HG03469 (cell line): ENCODE measurements around the gene WWC1.

ENCODE experiments used
- ATAC-seq: cut with Tn5 transposase; IDR thresholded peaks from one replicate; pipeline ENCODE4 v1.9.1; 2021; ENCODE audit warnings: mild to moderate bottlenecking, moderate library complexity, moderate number of reproducible peaks; ENCODE audit not compliant: unreplicated experiment

The WWC1 gene

GRCh38 chr5:168360521-168361285 lies 69.3 kb downstream of the WWC1 start:
- ATAC-seq = no peak

DNA sequence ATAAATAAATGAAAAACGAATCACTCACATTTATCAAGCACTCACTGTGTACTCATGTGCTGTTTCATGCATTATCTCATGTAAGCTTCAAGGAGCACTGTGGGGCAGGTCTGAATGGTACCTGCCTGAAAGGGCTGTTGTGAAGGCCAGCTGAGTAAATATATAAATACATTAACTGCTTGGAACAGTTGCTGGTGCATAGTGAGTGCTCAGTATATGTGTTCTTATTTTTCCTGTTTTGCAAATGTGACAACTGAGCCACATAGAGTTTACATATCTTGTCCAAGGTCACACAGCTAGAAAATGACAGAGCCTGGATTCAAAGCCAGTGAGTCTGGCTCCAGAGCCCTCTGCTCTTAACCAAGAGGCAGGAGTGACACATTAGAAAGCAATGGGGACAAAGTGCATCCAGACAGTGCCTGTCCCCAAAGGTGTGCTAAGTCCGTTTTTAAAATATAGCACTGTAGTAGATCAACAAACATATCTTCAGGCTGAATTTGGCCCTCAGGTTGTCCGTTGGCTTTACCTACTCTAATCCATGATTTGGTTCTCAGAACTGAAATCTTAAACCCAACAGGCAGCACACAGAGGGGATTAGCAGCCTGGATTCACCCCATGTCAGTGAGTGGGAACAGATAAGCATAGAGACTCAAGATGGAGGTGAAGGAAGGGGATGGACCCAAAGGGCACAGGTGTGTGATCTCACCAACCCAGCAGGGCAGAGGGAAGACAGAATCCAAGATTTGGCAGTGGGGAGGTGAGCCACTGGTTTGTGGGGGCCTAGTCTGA lies 70.8 kb downstream of the WWC1 start:
- ATAC-seq = no peak

DNA sequence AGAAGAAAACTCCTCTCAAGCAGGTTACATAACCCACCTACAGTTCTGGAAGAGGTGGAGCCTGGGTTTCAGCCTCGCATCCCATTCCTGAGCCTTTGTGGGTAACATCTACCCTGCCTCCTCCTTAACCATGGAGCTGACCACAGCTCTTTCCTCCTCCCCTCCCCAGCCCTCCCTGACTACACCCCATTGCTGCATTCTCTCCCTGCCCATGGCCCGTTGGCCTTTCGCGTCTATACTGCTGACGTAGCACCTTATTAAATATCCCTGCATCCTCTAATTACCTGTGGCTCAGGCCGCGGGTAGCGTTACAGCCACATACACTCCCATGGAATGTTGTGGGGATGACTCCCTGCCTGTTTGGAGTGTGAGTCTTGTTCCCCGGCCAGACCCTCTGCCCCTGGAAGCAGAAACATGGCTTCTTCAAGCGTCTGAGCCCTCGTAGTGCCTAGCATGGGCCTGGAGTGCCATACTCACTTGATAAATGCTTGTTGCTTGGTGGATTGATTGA lies 72.8 kb downstream of the WWC1 start:
- ATAC-seq = no peak

GRCh38 chr5:168364750-168365550 lies 73.5 kb downstream of the WWC1 start:
- ATAC-seq = no peak

DNA sequence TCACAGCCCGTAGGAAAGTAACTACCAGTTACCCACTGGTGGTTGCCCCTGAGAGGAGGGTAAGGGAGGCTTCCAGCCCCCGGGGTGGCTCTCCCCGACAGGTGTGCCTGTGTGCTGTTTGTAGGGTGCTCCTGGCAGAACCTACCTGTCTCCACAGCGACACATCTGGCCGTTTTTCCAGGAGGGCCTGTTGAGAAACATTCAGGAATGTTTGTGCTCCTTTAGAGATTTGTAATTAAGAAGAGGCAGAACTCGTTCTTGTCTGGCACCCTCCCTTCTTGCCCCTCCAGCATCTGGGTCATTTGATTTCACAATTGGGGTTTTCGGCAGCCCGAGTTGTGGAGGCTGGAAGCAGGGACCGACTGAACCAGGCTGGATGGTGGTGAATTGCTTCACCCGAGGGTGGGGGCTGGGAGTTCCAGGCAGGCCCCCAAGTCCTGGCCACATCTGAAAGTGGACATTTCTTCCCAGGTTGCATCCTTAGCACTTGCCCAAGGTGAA lies 74.2 kb downstream of the WWC1 start:
- no peak for ATAC-seq

GRCh38 chr5:168366116-168366515 lies 74.7 kb downstream of the WWC1 start:
- no peak for ATAC-seq

DNA sequence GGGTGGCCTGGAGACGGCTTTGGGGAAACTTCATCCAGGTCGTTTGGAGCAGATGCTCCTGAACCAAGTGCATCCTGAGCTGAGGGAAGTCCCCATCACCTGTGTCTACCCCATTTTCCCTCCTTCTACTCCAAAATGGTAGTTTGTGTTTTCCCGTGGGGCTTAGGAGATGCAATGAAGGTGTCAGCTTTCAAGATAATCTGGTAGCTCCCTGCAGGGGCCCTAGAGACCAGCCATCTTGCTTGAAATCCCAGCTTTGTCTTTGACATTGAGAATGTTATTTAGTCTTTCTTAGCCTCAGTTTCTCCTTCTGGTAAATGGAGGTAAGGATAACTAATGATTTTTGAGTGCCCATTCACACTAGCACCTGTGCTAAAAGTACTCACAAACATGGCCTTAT lies 77.4 kb downstream of the WWC1 start:
- no peak for ATAC-seq

DNA sequence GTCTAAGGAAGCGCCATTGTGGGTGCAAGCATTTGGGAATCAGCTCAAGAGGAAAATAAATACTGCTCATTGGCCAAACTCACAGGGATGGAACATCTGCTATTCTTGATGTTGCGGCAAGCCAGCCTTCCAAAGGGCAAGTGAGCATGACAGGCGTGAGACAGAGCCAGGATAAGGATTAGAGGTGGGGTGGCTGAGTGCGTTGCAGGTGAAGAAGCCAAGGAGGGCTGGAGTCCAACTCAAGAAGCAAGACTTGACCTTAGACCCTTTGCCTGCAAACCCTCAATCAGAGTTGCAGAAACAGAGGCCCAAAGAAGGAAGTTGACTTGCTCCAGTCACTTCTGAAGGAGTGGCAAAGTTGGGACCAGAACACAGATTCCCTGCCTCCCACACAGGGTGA lies 79.4 kb downstream of the WWC1 start:
- no peak for ATAC-seq

- no peak for ATAC-seq
Observed at GRCh38 chr5:168372356-168372946, 81.0 kb downstream of the WWC1 start.

DNA sequence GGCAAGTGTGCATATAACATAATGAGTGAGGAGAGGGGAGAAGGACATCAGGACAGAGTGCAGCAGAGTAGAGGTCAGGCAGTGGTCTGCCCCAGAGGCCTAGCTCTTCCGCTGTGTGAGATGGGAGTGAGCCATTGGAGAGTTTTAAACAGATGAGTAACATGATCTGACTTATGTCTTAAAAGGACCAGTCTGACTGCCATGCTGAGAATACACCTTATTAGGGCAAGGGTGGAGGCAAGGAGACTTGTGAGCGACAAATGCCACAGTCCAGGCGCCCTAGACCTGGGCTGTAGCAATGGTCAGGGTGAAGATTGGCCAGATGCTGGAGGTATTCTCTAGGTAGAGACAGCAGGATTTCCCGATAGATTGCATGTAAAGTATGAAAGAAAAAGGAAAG lies 83.1 kb downstream of the WWC1 start:
- no peak for ATAC-seq

DNA sequence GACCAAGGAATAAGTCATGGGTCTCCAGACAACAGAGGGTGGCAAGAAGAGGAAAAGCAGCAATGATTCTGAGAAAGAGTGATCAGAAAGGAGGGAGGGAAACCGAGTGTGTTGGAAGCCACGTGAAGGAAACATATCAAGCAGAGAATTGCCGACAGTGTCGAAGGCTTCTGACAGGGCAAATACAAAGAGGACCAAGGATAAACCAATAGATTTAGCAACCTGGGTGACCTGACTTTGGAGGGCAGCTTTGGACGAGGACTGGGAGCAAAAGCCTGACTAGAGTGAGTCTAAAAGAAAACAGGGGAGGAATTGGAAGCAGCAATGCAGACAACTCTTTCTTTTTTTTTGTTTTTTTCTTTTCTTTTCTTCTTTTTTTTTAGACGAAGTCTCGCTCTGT lies 83.8 kb downstream of the WWC1 start:
- no peak for ATAC-seq

DNA sequence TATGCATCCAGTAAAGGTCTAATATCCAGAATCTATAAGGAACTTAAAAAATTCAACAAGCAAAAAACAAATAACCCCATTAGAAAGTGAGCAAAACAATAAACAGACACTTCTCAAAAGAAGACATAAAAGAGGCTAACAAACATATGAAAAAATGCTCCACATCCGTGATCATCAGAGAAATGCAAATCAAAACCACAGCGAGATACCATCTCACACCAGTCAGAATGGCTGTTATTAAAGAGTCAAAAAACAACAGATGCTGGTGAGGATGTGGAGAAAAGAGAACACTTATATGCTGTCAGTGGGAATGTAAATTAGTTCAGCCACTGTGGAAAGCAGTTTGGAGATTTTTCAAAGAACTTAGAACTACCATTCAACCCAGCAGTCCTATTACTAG lies 86.1 kb downstream of the WWC1 start:
- ATAC-seq = no peak

- ATAC-seq = no peak
Observed at GRCh38 chr5:168378741-168379140, 87.3 kb downstream of the WWC1 start.

- ATAC-seq = no peak
Observed at GRCh38 chr5:168382421-168382820, 91.0 kb downstream of the WWC1 start.

- no peak for ATAC-seq
Observed at GRCh38 chr5:168390491-168390890, 99.0 kb downstream of the WWC1 start.

DNA sequence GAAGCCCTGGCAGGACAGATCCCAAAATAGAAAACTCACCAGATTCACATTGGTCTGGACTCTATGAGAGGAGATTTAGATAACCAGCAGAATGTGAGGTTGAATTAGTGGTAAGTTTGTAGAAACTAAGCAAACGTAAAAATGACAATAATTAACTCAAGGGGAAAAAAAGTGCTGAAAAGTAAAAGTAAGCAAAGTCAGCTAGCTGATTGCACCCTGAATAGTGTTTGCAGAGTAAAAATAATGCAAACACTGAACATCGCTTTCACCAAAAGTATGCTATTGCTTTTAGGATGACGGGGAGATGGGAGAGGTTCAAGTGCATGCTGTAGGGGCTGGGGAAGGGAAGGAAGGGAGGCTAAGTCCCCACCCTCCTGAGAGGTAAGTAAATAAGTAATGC lies 102.3 kb downstream of the WWC1 start:
- no peak for ATAC-seq

DNA sequence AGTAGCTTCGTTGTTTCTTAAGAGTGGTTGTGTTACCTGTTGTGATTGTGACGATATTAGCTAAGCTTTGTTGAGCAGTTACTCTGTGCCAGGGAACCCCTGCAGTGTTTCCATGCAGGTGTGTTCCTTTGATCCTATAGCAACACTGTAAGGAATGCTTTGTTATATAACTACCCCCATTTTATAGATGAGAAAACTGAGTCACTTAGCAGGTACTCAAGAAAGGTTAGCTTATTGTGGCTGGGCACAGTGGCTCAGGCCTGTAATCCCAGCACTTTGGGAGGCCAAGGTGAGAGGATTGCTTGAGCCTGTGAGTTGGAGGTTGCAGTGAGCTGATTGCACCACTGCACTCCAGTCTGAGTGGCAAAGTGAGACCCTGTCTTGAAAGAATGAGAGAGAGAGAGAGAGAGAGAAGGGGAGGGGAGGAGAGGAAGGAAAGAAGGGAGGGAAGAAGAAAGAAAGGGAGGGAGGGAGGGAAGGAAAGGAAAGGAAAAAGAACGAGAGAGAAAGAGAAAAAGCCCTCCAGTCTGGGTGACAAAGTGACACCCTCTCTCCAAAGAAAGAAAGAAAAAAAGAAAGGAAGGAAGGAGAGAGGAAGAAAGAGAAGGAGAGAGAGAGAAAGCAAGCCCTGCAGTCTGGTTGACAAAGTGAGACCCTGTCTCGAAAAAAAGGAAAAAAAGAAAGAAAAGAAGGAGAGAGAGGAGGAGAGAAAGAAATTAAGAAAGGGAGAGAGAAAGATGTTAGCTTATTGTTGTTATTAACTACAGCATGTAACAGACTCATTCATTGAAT lies 109.2 kb downstream of the WWC1 start:
- no peak for ATAC-seq

- no peak for ATAC-seq
Observed at GRCh38 chr5:168401226-168401625, 109.8 kb downstream of the WWC1 start.

- no peak for ATAC-seq
Observed at GRCh38 chr5:168401880-168402279, 110.4 kb downstream of the WWC1 start.

DNA sequence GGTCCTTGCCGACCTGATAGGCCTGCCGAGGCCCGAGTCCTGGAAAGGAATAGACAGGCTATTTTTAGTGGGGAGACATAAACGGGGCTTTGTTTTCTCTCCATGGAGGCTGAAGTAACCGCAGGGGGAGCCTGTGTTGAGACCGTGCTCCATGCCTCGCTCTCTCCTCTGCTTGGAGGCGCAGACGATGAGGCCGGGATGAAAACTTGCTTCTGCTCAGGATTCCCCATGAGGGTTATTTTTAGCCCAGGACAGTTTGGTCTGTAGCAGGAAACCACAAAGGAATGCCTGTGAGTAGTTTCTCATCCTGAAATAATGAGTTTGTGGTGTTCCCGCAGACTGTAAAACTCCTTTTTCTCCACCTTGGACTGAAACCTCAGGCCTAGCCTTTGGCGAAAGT lies 112.9 kb downstream of the WWC1 start:
- no peak for ATAC-seq
